Smooth muscle cell (in vitro differentiated cells): ENCODE results near the gene ERC2. TPM values are rescaled to one million over a fixed set of nuclear protein-coding genes. Genes with fewer than 3 reads are reported as not detected.

Experiments used
- DNase-seq: peaks from one replicate; lab custom pipeline; 2025; ENCODE audit not compliant: unreplicated experiment; lab: John Stamatoyannopoulos, UW
- H2AFZ ChIP-seq: fragments of 200-600 bp; sonication (generic); 2 replicates; pipeline ENCODE4 v1.6.0; 2016; ENCODE audit warnings: antibody characterized with exemption, low read depth, mild to moderate bottlenecking
- H3F3A ChIP-seq: fragments of 200-600 bp; sonication (generic); 2 replicates; pipeline ENCODE4 v1.6.0; 2017; ENCODE audit warnings: antibody characterized with exemption, low read depth
- H3K27ac ChIP-seq: fragments of 200-600 bp; sonication (generic); 2 replicates; pipeline ENCODE4 v1.5.1; 2016; ENCODE audit warnings: low read depth, mild to moderate bottlenecking
- H3K27me3 ChIP-seq: fragments of 200-600 bp; sonication (generic); 2 replicates; pipeline ENCODE4 v1.6.1; 2016; ENCODE audit warnings: low read depth, mild to moderate bottlenecking
- H3K36me3 ChIP-seq: fragments of 200-600 bp; sonication (generic); 2 replicates; pipeline ENCODE4 v1.5.1; 2016; ENCODE audit warnings: low read depth
- H3K4me1 ChIP-seq: fragments of 200-600 bp; sonication (generic); 2 replicates; pipeline ENCODE4 v1.5.1; 2016; ENCODE audit warnings: low read depth
- H3K4me2 ChIP-seq: fragments of 200-600 bp; sonication (generic); 2 replicates; pipeline ENCODE4 v1.6.0; 2016; ENCODE audit warnings: mild to moderate bottlenecking
- H3K4me3 ChIP-seq: fragments of 200-600 bp; sonication (generic); 2 replicates; pipeline ENCODE4 v1.5.1; 2016; ENCODE audit warnings: mild to moderate bottlenecking
- H3K79me2 ChIP-seq: fragments of 200-600 bp; sonication (generic); 2 replicates; pipeline ENCODE4 v1.6.0; 2016; ENCODE audit warnings: low read depth, mild to moderate bottlenecking
- H3K9ac ChIP-seq: fragments of 200-600 bp; sonication (generic); 2 replicates; pipeline ENCODE4 v1.6.0; 2016; ENCODE audit warnings: low read depth
- H3K9me3 ChIP-seq: fragments of 200-600 bp; sonication (generic); replicated peaks from 2 replicates; pipeline ENCODE4 v1.5.1; 2016; ENCODE audit warnings: low read depth
- H4K20me1 ChIP-seq: fragments of 200-600 bp; sonication (generic); 2 replicates; pipeline ENCODE4 v1.6.0; 2016; ENCODE audit warnings: low read depth
- CTCF ChIP-seq: fragments of 200-600 bp; sonication (generic); IDR thresholded peaks from 2 replicates; pipeline ENCODE4 v1.5.1; 2017; ENCODE audit warnings: borderline replicate concordance, mild to moderate bottlenecking, antibody characterized with exemption; ENCODE audit not compliant: insufficient read depth, poor library complexity, severe bottlenecking
- WGBS: methylation state at CpG from one replicate; pipeline ENCODE4 v1.1.7; 2016; ENCODE audit warnings: low lambda C conversion rate; 5-methylcytosine and 5-hydroxymethylcytosine counted together
- polyA plus RNA-seq: library from polyadenylated mRNA; unstranded; fragments of >200 nt; fragmentation: Nextera tagmentation; extraction: Ambion mirVana; gene quantifications from 2 replicates; pipeline ENCODE4 v1.2.1, GENCODE V29; 2016
- total RNA-seq: library from RNA; depleted of rRNA; stranded (reverse); fragments of >200 nt; gene quantifications from 2 replicates; pipeline ENCODE4 v1.2.3, GENCODE V29; 2014

ERC2 gene
- total and polyA plus RNA-seq, 2 experiments from 2014 or later = 1.1 TPM; not detected in 1

DNA sequence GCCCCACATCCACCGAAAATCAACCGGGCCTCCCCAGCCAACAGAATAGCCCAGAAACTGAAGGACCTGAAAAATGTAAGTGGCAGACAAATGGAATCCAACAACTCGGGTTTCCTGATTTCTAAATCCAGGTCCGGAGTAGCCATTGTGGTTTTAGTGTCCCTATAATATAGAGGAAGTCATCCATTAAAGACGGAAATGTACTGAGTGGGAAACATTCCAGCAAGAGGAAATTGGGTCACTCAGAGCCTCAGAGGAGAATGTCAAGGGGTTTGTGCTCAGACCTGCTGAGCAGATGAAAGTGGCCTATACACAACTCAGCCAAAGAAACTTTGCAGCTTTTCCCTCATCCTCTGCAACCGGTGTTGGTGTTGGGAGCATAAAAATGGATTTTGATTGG is 366.7 kb downstream of the ERC2 start:
- Histone ChIP-seq H4K20me1 (no peaks in the 10 kb centered on the region), H3K9ac (no peak overlapping the region), H3K27ac (no peak overlapping the region), H3K4me2 (no peak overlapping the region), H3F3A (no peaks in the 10 kb centered on the region), H3K4me3 (no peak overlapping the region), H3K36me3 (no peaks in the 10 kb centered on the region), H3K9me3 (no peaks in the 10 kb centered on the region), H2AFZ (no peak overlapping the region), H3K4me1 (peaks cover 4% of the 10 kb centered on the region), H3K27me3 (no peaks in the 10 kb centered on the region), H3K79me2 (no peaks in the 10 kb centered on the region)
- WGBS = 90% methylated on average over 6 of the region's 6 CpGs
- TF ChIP-seq CTCF = no peak
- no peak for DNase-seq

- H4K20me1 ChIP-seq = no peaks in the 10 kb centered on the region
- H3K4me2 ChIP-seq = no peak overlapping the region
- no peak for TF ChIP-seq CTCF
- H2AFZ ChIP-seq = no peak overlapping the region
- no peaks in the 10 kb centered on the region for H3F3A ChIP-seq
- no peaks in the 10 kb centered on the region for H3K27me3 ChIP-seq
- H3K4me1 ChIP-seq = no peaks in the 10 kb centered on the region
- no peaks in the 10 kb centered on the region for H3K36me3 ChIP-seq
- no peak overlapping the region for H3K9ac ChIP-seq
- H3K79me2 ChIP-seq = no peaks in the 10 kb centered on the region
- H3K4me3 ChIP-seq = no peak overlapping the region
- 94% methylated on average over 2 of the region's 2 CpGs for WGBS
- no peak overlapping the region for H3K27ac ChIP-seq
- H3K9me3 ChIP-seq = no peaks in the 10 kb centered on the region
- no peak for DNase-seq
Observed at GRCh38 chr3:56096999-56097398, 371.3 kb downstream of the ERC2 start.

- H2AFZ ChIP-seq = no peak overlapping the region
- no peak for TF ChIP-seq CTCF
- no peaks in the 10 kb centered on the region for H3K27me3 ChIP-seq
Observed at GRCh38 chr3:56094170-56094569, 374.1 kb downstream of the ERC2 start.

DNA sequence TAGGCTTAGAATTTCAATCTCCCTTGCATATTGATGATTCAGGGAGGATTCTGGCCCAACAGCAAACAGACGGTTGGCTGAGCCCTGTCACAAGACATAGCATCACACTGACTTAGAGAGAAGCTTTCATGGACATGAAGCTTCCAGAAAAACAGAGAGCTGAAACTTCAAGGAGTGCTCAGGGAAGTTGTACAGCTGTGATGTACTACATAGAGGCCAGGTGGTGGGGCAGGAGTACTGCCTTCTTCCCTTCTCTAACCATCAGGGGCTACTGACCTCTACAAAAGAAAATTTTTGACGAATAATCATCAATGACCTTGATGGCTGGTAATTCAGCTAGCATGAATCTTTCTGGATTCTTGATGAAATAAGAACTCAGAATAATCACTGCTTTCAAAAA is 378.5 kb downstream of the ERC2 start:
- no peak for TF ChIP-seq CTCF
- H3F3A ChIP-seq = no peaks in the 10 kb centered on the region
- 100% methylated on average over 2 of the region's 2 CpGs for WGBS
- H3K9me3 ChIP-seq = no peaks in the 10 kb centered on the region
- H3K4me3 ChIP-seq = no peak overlapping the region
- H3K9ac ChIP-seq = no peak overlapping the region
- no peak overlapping the region for H2AFZ ChIP-seq
- H4K20me1 ChIP-seq = no peaks in the 10 kb centered on the region
- DNase-seq = no peak
- no peak overlapping the region for H3K27ac ChIP-seq
- H3K27me3 ChIP-seq = no peaks in the 10 kb centered on the region
- no peak overlapping the region for H3K4me2 ChIP-seq
- H3K36me3 ChIP-seq = no peaks in the 10 kb centered on the region
- H3K79me2 ChIP-seq = no peaks in the 10 kb centered on the region
- no peaks in the 10 kb centered on the region for H3K4me1 ChIP-seq

More at GRCh38 chr3:56094170-56094569, 374.1 kb downstream of the ERC2 start:
- DNase-seq = no peak
- Histone ChIP-seq H3K4me3 (no peak overlapping the region), H3F3A (no peaks in the 10 kb centered on the region), H3K27ac (no peak overlapping the region), H3K4me2 (no peak overlapping the region), H3K4me1 (no peaks in the 10 kb centered on the region), H4K20me1 (no peaks in the 10 kb centered on the region), H3K36me3 (no peaks in the 10 kb centered on the region), H3K9me3 (no peaks in the 10 kb centered on the region), H3K9ac (no peak overlapping the region), H3K79me2 (no peaks in the 10 kb centered on the region)
